Measurements from ENCODE around the gene JARID2. TPM values are rescaled to one million over a fixed set of nuclear protein-coding genes. Genes with fewer than 3 reads are reported as not detected.

The JARID2 gene
- total and polyA plus RNA-seq, 9 of the 15 experiments (the other 6 are each of a cell fraction or from before 2014, with no cell fraction given): 5.0 to 29.0 (median 15.6) TPM

DNA sequence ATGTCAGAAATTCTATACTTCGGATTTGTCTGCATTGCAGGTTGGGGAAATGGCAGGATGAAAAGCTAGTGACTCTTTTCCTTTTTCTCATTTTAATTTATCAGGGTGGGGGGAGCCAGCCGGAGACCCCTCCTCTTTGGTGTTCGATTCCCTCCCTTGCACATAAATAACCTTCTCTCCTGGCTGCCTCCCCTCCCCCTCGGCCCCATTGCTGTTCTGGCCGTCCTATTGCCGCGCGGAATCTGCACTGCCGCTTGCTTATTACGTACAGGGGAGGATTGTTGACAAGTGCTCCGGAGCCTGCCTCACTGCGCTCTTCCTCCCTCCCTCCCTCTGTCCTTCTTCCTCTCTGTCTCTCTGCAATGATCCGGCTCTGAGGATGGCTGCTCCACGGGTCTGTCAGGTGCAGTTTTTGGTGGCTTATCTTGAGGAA lies 154.7 kb downstream of the JARID2 start (continued):
- TF ChIP-seq TBL1XR1 (IDR thresholded peaks at IDR 0.05; ENCODE audit: low read length in 2 of 2): 0 out of 4 replicates have a peak, but pooled peaks of 1 of the 2 experiments have one; percentile 27
- no peak for TF ChIP-seq SMARCA4 (IDR thresholded peaks at IDR 0.05)
- no peak for TF ChIP-seq CEBPB (tag; IDR thresholded peaks at IDR 0.05)
- TF ChIP-seq, protein P1, sequence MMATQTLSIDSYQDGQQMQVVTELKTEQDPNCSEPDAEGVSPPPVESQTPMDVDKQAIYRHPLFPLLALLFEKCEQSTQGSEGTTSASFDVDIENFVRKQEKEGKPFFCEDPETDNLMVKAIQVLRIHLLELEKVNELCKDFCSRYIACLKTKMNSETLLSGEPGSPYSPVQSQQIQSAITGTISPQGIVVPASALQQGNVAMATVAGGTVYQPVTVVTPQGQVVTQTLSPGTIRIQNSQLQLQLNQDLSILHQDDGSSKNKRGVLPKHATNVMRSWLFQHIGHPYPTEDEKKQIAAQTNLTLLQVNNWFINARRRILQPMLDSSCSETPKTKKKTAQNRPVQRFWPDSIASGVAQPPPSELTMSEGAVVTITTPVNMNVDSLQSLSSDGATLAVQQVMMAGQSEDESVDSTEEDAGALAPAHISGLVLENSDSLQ (IDR thresholded peaks at IDR 0.05): peak; percentile 74
- no peak for TF ChIP-seq PHTF2 (CRISPR knock-in tag; IDR thresholded peaks at IDR 0.05)
- no peak for TF ChIP-seq RFX5 (IDR thresholded peaks at IDR 0.05; ENCODE audit: low read depth, low read length)
- TF ChIP-seq, protein P2, sequence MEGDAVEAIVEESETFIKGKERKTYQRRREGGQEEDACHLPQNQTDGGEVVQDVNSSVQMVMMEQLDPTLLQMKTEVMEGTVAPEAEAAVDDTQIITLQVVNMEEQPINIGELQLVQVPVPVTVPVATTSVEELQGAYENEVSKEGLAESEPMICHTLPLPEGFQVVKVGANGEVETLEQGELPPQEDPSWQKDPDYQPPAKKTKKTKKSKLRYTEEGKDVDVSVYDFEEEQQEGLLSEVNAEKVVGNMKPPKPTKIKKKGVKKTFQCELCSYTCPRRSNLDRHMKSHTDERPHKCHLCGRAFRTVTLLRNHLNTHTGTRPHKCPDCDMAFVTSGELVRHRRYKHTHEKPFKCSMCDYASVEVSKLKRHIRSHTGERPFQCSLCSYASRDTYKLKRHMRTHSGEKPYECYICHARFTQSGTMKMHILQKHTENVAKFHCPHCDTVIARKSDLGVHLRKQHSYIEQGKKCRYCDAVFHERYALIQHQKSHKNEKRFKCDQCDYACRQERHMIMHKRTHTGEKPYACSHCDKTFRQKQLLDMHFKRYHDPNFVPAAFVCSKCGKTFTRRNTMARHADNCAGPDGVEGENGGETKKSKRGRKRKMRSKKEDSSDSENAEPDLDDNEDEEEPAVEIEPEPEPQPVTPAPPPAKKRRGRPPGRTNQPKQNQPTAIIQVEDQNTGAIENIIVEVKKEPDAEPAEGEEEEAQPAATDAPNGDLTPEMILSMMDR (IDR thresholded peaks at IDR 0.05 in 2 of 3, conservative IDR thresholded peaks at IDR 0.05 in 1 of 3; ENCODE audit: insufficient read depth in 2 of 3, low read depth in 1 of 3, low read length in 3 of 3): no peak
- peak; percentile 80 for TF ChIP-seq MEIS2 (IDR thresholded peaks at IDR 0.05; ENCODE audit: partially characterized antibody)
- peak; percentile 91 for TF ChIP-seq ZNF263 (CRISPR knock-in tag; IDR thresholded peaks at IDR 0.05; ENCODE audit: borderline replicate concordance)
- no peak for TF ChIP-seq MED1 (CRISPR knock-in tag; IDR thresholded peaks at IDR 0.05; ENCODE audit: borderline replicate concordance)
- TF ChIP-seq YY1 (IDR thresholded peaks at IDR 0.05; ENCODE audit: borderline replicate concordance in 1 of 3, control insufficient read depth in 1 of 3, extremely low read depth in 1 of 3, insufficient read depth in 3 of 3, insufficient read length in 1 of 3, insufficient replicate concordance in 2 of 3, low read depth in 1 of 3, low read length in 2 of 3): peak in 2 of 3 experiments; percentile 18 to 69
- TF ChIP-seq LEF1 (IDR thresholded peaks at IDR 0.05): 0 out of 2 replicates have a peak, but pooled peaks have one; percentile 20
- TF ChIP-seq, protein P3, sequence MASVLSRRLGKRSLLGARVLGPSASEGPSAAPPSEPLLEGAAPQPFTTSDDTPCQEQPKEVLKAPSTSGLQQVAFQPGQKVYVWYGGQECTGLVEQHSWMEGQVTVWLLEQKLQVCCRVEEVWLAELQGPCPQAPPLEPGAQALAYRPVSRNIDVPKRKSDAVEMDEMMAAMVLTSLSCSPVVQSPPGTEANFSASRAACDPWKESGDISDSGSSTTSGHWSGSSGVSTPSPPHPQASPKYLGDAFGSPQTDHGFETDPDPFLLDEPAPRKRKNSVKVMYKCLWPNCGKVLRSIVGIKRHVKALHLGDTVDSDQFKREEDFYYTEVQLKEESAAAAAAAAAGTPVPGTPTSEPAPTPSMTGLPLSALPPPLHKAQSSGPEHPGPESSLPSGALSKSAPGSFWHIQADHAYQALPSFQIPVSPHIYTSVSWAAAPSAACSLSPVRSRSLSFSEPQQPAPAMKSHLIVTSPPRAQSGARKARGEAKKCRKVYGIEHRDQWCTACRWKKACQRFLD (CRISPR knock-in tag; IDR thresholded peaks at IDR 0.05): 0 out of 2 replicates have a peak, but pooled peaks have one; percentile 21
- no peak for TF ChIP-seq ZNF589 (CRISPR knock-in tag; IDR thresholded peaks at IDR 0.05; ENCODE audit: low read depth)
- no peak for TF ChIP-seq CREBBP (IDR thresholded peaks at IDR 0.05; ENCODE audit: low read depth, low read length)
- 0 out of 4 replicates have a peak, but pooled peaks of 1 of the 2 experiments have one; percentile 17 for TF ChIP-seq SIN3A (IDR thresholded peaks at IDR 0.05; ENCODE audit: borderline replicate concordance in 2 of 2, control insufficient read depth in 1 of 2, low read depth in 2 of 2, low read length in 2 of 2)
- TF ChIP-seq ZNF668 (CRISPR knock-in tag; IDR thresholded peaks at IDR 0.05): no peak
- peak in 1 of 2 experiments; percentile 51; a peak in 2 of 4 replicates for TF ChIP-seq HDAC1 (IDR thresholded peaks at IDR 0.05)
- TF ChIP-seq ZFP36 (IDR thresholded peaks at IDR 0.05; ENCODE audit: low read depth, low read length, partially characterized antibody): peak; percentile 7
- TF ChIP-seq BRD9 (IDR thresholded peaks at IDR 0.05; ENCODE audit: low read depth, partially characterized antibody): no peak
- peak; percentile 93 for TF ChIP-seq CREB1 (IDR thresholded peaks at IDR 0.05)
- peak; percentile 75; the same call in 1 of the 2 replicates for TF ChIP-seq CREB1 (CRISPR knock-in tag; IDR thresholded peaks at IDR 0.05)
- no peak for TF ChIP-seq MEF2A (IDR thresholded peaks at IDR 0.05; ENCODE audit: control insufficient read depth, low read depth, low read length)
- TF ChIP-seq SPI1 (IDR thresholded peaks at IDR 0.05; ENCODE audit: borderline replicate concordance, low read depth, low read length): peak; percentile 77; the same call in 1 of the 2 replicates

All from K562 (cell line).